ENCODE measurements around the gene ULK3.

Gene ULK3

GRCh38 chr15:74857671-74858368, 14.9 kb upstream of the ULK3 start:
- Histone ChIP-seq H3K4me1 (ENCODE audit: control insufficient read depth, insufficient read depth, low read length) (peaks cover 14% of the 10 kb centered on the region), H3K9me3 (ENCODE audit: control insufficient read depth, insufficient read depth, low read depth, low read length) (no peaks in the 10 kb centered on the region), H3K27ac (ENCODE audit: extremely low read depth, low read depth, low read length) (peak overlapping the region; percentile 42), H3K36me3 (ENCODE audit: control insufficient read depth in 2 of 2, insufficient read depth in 1 of 2, low read length in 2 of 2) (peaks cover 1 to 18% of the 10 kb centered on the region in 2 experiments), H3K4me3 (ENCODE audit: low read depth, low read length) (no peak overlapping the region)
- ChIA-PET CTCF (interaction anchor here (0.7 to 1.7 kb wide), 5 partner anchors 11 to 92 kb away, joined by 3 to 8 read pairs (median 3); no protein-coding TSS in a partner anchor), POLR2A (interaction anchor here (0.8 to 2.6 kb wide), 3 partner anchors 12 to 25 kb away, joined by 3 to 20 read pairs (median 5); partner anchors contain the start of gene SCAMP2)
- TF ChIP-seq HIC1 (tag by site-specific recombination; IDR thresholded peaks at IDR 0.05) (no peak), ZNF302 (tag by site-specific recombination; IDR thresholded peaks at IDR 0.05; ENCODE audit: low read depth) (no peak), ZNF521 (tag by site-specific recombination; IDR thresholded peaks at IDR 0.05) (no peak), ZNF140 (tag by site-specific recombination; IDR thresholded peaks at IDR 0.05) (no peak), OSR2 (tag by site-specific recombination; IDR thresholded peaks at IDR 0.05) (no peak), TSHZ1 (tag by site-specific recombination; IDR thresholded peaks at IDR 0.05; ENCODE audit: borderline replicate concordance) (no peak), ZBTB44 (tag by site-specific recombination; IDR thresholded peaks at IDR 0.05) (no peak), ZNF704 (tag by site-specific recombination; IDR thresholded peaks at IDR 0.05) (no peak), EGR2 (tag by site-specific recombination; IDR thresholded peaks at IDR 0.05; ENCODE audit: low read depth) (no peak), ZNF280C (tag by site-specific recombination; IDR thresholded peaks at IDR 0.05) (no peak), ZNF174 (tag by site-specific recombination; IDR thresholded peaks at IDR 0.05) (no peak), ZNF2 (tag by site-specific recombination; IDR thresholded peaks at IDR 0.05) (no peak), SCRT2 (tag by site-specific recombination; IDR thresholded peaks at IDR 0.05) (no peak), ZNF335 (tag by site-specific recombination; conservative IDR thresholded peaks at IDR 0.05) (no peak), KLF16 (tag by site-specific recombination; IDR thresholded peaks at IDR 0.05) (no peak), REST (tag by site-specific recombination; IDR thresholded peaks at IDR 0.05) (no peak)
